Measurements from ENCODE around the gene EPYC. TPM values are rescaled to one million over a fixed set of nuclear protein-coding genes. Genes with fewer than 3 reads are reported as not detected.

EPYC gene
- total RNA-seq, 4 donors from 2014 or later, result not detected

DNA sequence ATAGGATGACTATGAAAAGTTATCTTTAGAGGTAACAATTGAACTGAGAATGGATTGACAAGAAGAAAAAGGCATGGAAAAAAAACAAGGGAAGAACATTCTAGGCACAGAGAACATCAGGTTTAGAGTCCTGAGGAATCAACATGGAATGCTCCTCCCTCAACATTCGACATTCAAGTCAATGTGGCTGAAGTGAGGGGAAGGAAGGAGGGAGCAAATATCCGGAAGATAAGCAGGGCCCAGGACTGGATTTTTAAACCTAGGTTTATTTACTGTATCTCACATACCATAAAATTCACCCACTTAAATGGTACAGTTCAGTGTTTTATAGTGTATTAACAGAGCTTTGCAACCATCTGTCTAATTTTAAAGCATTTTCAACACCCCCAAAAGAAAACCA, 40.2 kb downstream of the EPYC start:
- H3K27me3 ChIP-seq, result no peaks in the 10 kb centered on the region
- H3K27ac ChIP-seq, result no peak overlapping the region
- TF ChIP-seq CTCF (IDR thresholded peaks at IDR 0.05) (no peak), POLR2A (IDR thresholded peaks at IDR 0.05) (no peak)
- H3K36me3 ChIP-seq, result no peaks in the 10 kb centered on the region
- H3K4me1 ChIP-seq, result no peaks in the 10 kb centered on the region
- H3K9me3 ChIP-seq, result no peaks in the 10 kb centered on the region
- no peak overlapping the region for H3K4me3 ChIP-seq
- DNase-seq, result no peak

- Histone ChIP-seq H3K27ac (no peak overlapping the region), H3K36me3 (no peaks in the 10 kb centered on the region), H3K27me3 (no peaks in the 10 kb centered on the region), H3K9me3 (no peaks in the 10 kb centered on the region), H3K4me3 (no peak overlapping the region), H3K4me1 (no peaks in the 10 kb centered on the region)
- TF ChIP-seq CTCF (IDR thresholded peaks at IDR 0.05) (no peak), POLR2A (IDR thresholded peaks at IDR 0.05) (no peak)
- DNase-seq, result no peak
Measured at GRCh38 chr12:90963946-90964345, 40.8 kb downstream of the EPYC start.

DNA sequence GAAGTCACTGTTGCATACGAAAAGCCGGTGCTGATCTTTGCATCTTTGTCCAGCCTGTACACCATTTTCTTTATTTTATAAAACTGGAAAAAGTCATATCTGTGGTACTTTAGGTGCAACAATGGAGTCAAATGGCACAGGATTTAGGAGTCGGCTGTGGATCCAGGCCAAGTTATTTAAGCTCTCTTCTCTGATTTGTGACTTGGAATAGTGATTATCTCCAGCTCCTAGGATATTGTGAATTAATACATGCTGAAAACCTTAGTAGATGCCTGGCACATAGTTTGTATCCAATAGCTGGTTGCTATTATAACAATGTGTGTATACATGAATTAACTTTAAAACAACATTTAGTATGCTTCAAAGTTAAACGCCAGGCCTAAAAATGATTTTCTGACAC, 43.6 kb downstream of the EPYC start:
- no peaks in the 10 kb centered on the region for H3K4me1 ChIP-seq
- no peak for DNase-seq
- H3K4me3 ChIP-seq, result no peak overlapping the region
- no peak for TF ChIP-seq CTCF (IDR thresholded peaks at IDR 0.05)
- no peak for TF ChIP-seq POLR2A (IDR thresholded peaks at IDR 0.05)
- no peak overlapping the region for H3K27ac ChIP-seq
- no peaks in the 10 kb centered on the region for H3K36me3 ChIP-seq
- no peaks in the 10 kb centered on the region for H3K9me3 ChIP-seq
- no peaks in the 10 kb centered on the region for H3K27me3 ChIP-seq

GRCh38 chr12:90959538-90960139, 45.1 kb downstream of the EPYC start:
- H3K27ac ChIP-seq, result no peak overlapping the region
- H3K27me3 ChIP-seq, result no peaks in the 10 kb centered on the region
- H3K4me1 ChIP-seq, result no peaks in the 10 kb centered on the region
- H3K36me3 ChIP-seq, result no peaks in the 10 kb centered on the region
- no peak for DNase-seq
- no peak overlapping the region for H3K4me3 ChIP-seq
- no peak for TF ChIP-seq POLR2A (IDR thresholded peaks at IDR 0.05)
- peak in 5 of 6 experiments; percentile 30 to 66 (median 62) for TF ChIP-seq CTCF (IDR thresholded peaks at IDR 0.05)
- H3K9me3 ChIP-seq, result no peaks in the 10 kb centered on the region

DNA sequence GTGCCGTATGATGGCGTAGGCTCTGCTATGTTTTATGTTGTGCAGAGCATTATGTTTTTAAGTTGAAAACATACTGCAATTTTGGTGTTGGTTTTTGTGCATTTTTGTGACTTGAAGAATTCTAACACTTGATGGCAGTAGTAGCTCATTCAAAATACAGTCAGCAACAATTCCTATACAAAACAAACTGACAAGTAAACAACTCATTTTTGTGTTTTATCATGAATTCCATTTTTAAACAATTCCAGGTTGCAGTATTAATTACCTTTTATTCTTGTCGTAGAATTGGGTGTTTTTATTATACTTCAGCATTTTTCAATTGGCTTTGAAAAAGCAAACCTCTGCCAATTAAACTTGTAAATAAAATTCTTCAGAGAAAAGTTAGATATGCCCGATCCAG, 45.7 kb downstream of the EPYC start:
- H3K4me1 ChIP-seq, result no peaks in the 10 kb centered on the region
- no peak for DNase-seq
- no peaks in the 10 kb centered on the region for H3K9me3 ChIP-seq
- H3K4me3 ChIP-seq, result no peak overlapping the region
- peak in 1 of 6 experiments; percentile 7 for TF ChIP-seq CTCF (IDR thresholded peaks at IDR 0.05)
- no peak for TF ChIP-seq POLR2A (IDR thresholded peaks at IDR 0.05)
- H3K36me3 ChIP-seq, result no peaks in the 10 kb centered on the region
- no peaks in the 10 kb centered on the region for H3K27me3 ChIP-seq
- no peak overlapping the region for H3K27ac ChIP-seq

- H3K27me3 ChIP-seq, result no peaks in the 10 kb centered on the region
- TF ChIP-seq POLR2A (IDR thresholded peaks at IDR 0.05) (no peak), CTCF (IDR thresholded peaks at IDR 0.05) (no peak)
Measured at GRCh38 chr12:90958347-90958746, 46.4 kb downstream of the EPYC start.

More at GRCh38 chr12:90958347-90958746, 46.4 kb downstream of the EPYC start:
- Histone ChIP-seq H3K4me1 (no peaks in the 10 kb centered on the region), H3K36me3 (no peaks in the 10 kb centered on the region), H3K9me3 (no peaks in the 10 kb centered on the region), H3K27ac (no peak overlapping the region), H3K4me3 (no peak overlapping the region)
- DNase-seq, result no peak
